H9 (cell line): Measurements from ENCODE around the gene LIN9. TPM values are rescaled to one million over a fixed set of nuclear protein-coding genes. Genes with fewer than 3 reads are reported as not detected.

Source experiments
- DNase-seq: peaks from one replicate; pipeline ENCODE4 v3.0.0-alpha.2; 2017
- H2AFZ ChIP-seq: one replicate; pipeline ENCODE4 v1.6.1; 2013; ENCODE audit warnings: mild to moderate bottlenecking, low read length, control low read depth, moderate library complexity
- H2AK5ac ChIP-seq: 2 replicates; pipeline ENCODE4 v1.6.1; 2013; ENCODE audit warnings: low read length, control low read depth, mixed read lengths; ENCODE audit not compliant: insufficient read length
- H2BK120ac ChIP-seq: one replicate; pipeline ENCODE4 v1.6.1; 2013; ENCODE audit warnings: low read depth, mild to moderate bottlenecking, low read length, control low read depth, inconsistent platforms; ENCODE audit not compliant: poor library complexity, severe bottlenecking
- H2BK12ac ChIP-seq: 2 replicates; pipeline ENCODE4 v1.6.1; 2013; ENCODE audit warnings: low read length, control low read depth, mixed read lengths, low read depth; ENCODE audit not compliant: insufficient read length
- H2BK15ac ChIP-seq: 2 replicates; pipeline ENCODE4 v1.6.1; 2013; ENCODE audit warnings: low read depth, low read length, control low read depth
- H2BK20ac ChIP-seq: one replicate; pipeline ENCODE4 v1.6.1; 2013; ENCODE audit warnings: low read depth, mild to moderate bottlenecking, low read length, control low read depth, inconsistent platforms; ENCODE audit not compliant: poor library complexity, severe bottlenecking
- H2BK5ac ChIP-seq: 2 replicates; pipeline ENCODE4 v1.6.1; 2013; ENCODE audit warnings: low read length, control low read depth, mixed read lengths; ENCODE audit not compliant: insufficient read length
- H3K14ac ChIP-seq: 2 replicates; pipeline ENCODE4 v1.6.1; 2013; ENCODE audit warnings: low read length, control low read depth; ENCODE audit not compliant: insufficient read depth
- H3K18ac ChIP-seq: 2 replicates; pipeline ENCODE4 v1.6.1; 2013; ENCODE audit warnings: low read depth, mild to moderate bottlenecking, mixed read lengths, low read length, control low read depth; ENCODE audit not compliant: insufficient read length
- H3K23ac ChIP-seq: 2 replicates; pipeline ENCODE4 v1.6.1; 2013; ENCODE audit warnings: low read length, control low read depth, mixed read lengths, low read depth; ENCODE audit not compliant: insufficient read length
- H3K23me2 ChIP-seq: 2 replicates; pipeline ENCODE4 v1.6.1; 2013; ENCODE audit warnings: low read depth, mild to moderate bottlenecking, mixed read lengths, low read length, control low read depth; ENCODE audit not compliant: insufficient read length, poor library complexity, severe bottlenecking
- H3K27ac ChIP-seq: 2 replicates; pipeline ENCODE4 v1.5.1; 2013; ENCODE audit warnings: low read length, control low read depth, mixed read lengths, low read depth; ENCODE audit not compliant: insufficient read length
- H3K27me3 ChIP-seq: 2 replicates; pipeline ENCODE4 v1.6.1; 2013; ENCODE audit warnings: low read length, control low read depth, inconsistent platforms; ENCODE audit not compliant: insufficient read depth
- H3K4ac ChIP-seq: 2 replicates; pipeline ENCODE4 v1.6.1; 2013; ENCODE audit warnings: low read depth, mild to moderate bottlenecking, control low read depth, inconsistent platforms, low read length, moderate library complexity
- H3K4me1 ChIP-seq: 2 replicates; pipeline ENCODE4 v1.6.1; 2013; ENCODE audit warnings: low read length, control low read depth, inconsistent platforms; ENCODE audit not compliant: insufficient read depth
- H3K4me2 ChIP-seq: 2 replicates; pipeline ENCODE4 v1.6.1; 2013; ENCODE audit warnings: low read length, control low read depth, mixed read lengths; ENCODE audit not compliant: insufficient read length, insufficient read depth
- H3K56ac ChIP-seq: 2 replicates; pipeline ENCODE4 v1.6.1; 2013; ENCODE audit warnings: low read depth, mild to moderate bottlenecking, mixed read lengths, low read length, control low read depth; ENCODE audit not compliant: insufficient read length
- H3K79me1 ChIP-seq: 2 replicates; pipeline ENCODE4 v1.6.1; 2013; ENCODE audit warnings: low read depth, mild to moderate bottlenecking, moderate library complexity, low read length, control low read depth, inconsistent platforms; ENCODE audit not compliant: insufficient read depth, poor library complexity, severe bottlenecking
- H3K79me2 ChIP-seq: 2 replicates; pipeline ENCODE4 v1.6.1; 2013; ENCODE audit warnings: low read length, control low read depth, inconsistent platforms; ENCODE audit not compliant: insufficient read depth
- H3K9ac ChIP-seq: 2 replicates; pipeline ENCODE4 v1.6.1; 2013; ENCODE audit warnings: low read length, control low read depth, mixed read lengths; ENCODE audit not compliant: insufficient read length; ENCODE audit errors: extremely low read depth
- H3K9me3 ChIP-seq: one replicate; pipeline ENCODE4 v1.6.1; 2013; ENCODE audit warnings: low read depth, low read length, inconsistent platforms; ENCODE audit not compliant: control insufficient read depth
- H3T11ph ChIP-seq: one replicate; pipeline ENCODE4 v1.6.1; 2013; ENCODE audit warnings: mild to moderate bottlenecking, low read length, control low read depth, inconsistent platforms
- H4K20me1 ChIP-seq: one replicate; pipeline ENCODE4 v1.6.1; 2013; ENCODE audit not compliant: control insufficient read depth, insufficient read length, insufficient read depth
- H4K5ac ChIP-seq: 2 replicates; pipeline ENCODE4 v1.6.1; 2013; ENCODE audit warnings: low read depth, mild to moderate bottlenecking, mixed read lengths, low read length, control low read depth; ENCODE audit not compliant: insufficient read length
- H4K8ac ChIP-seq: replicated peaks from 2 replicates; pipeline ENCODE4 v1.6.1; 2013; ENCODE audit warnings: low read length, control low read depth, mixed read lengths, low read depth; ENCODE audit not compliant: insufficient read length
- H4K91ac ChIP-seq: 2 replicates; pipeline ENCODE4 v1.6.1; 2013; ENCODE audit warnings: low read depth, mild to moderate bottlenecking, moderate library complexity, mixed read lengths, low read length, control low read depth; ENCODE audit not compliant: insufficient read length
- H3K27ac Mint-ChIP-seq, 3 experiments: 2 replicates in 2 of 3; 3 replicates in 1 of 3; pipeline ENCODE4 v1.8.0; 2020 to 2021; ENCODE audit warnings: mixed read lengths in 3 of 3, mild to moderate bottlenecking in 1 of 3, moderate library complexity in 1 of 3
- H3K27me3 Mint-ChIP-seq: 2 replicates; pipeline ENCODE4 v1.8.0; 2021; ENCODE audit warnings: low read depth, mild to moderate bottlenecking, moderate library complexity, mixed read lengths
- H3K36me3 Mint-ChIP-seq, 3 experiments: 2 replicates in 2 of 3; 3 replicates in 1 of 3; pipeline ENCODE4 v1.8.0; 2020 to 2021; ENCODE audit warnings: low read depth in 3 of 3, mixed read lengths in 3 of 3; ENCODE audit not compliant: insufficient read depth in 1 of 3
- H3K4me1 Mint-ChIP-seq, 2 experiments: 2 replicates each; pipeline ENCODE4 v1.8.0; 2020; ENCODE audit warnings: mixed read lengths in 2 of 2
- H3K4me3 Mint-ChIP-seq, 2 experiments: 2 replicates in 1 of 2; 3 replicates in 1 of 2; pipeline ENCODE4 v1.8.0; 2020 to 2021; ENCODE audit warnings: mild to moderate bottlenecking in 2 of 2, mixed read lengths in 2 of 2, moderate library complexity in 1 of 2
- H3K9me3 Mint-ChIP-seq, 2 experiments: 2 replicates in 1 of 2; 3 replicates in 1 of 2; pipeline ENCODE4 v1.8.0; 2020; ENCODE audit warnings: mild to moderate bottlenecking in 2 of 2, mixed read lengths in 2 of 2, moderate library complexity in 1 of 2
- WGBS: extraction: QIAGEN DNeasy Blood & Tissue Kit; methylation state at CpG from one replicate; pipeline ENCODE4 v1.1.7; 2013; ENCODE audit warnings: missing lambda C conversion rate, low lambda C conversion rate, mixed read lengths; ENCODE audit not compliant: insufficient read length; ENCODE audit errors: extremely low coverage; 5-methylcytosine and 5-hydroxymethylcytosine counted together
- total RNA-seq: library from RNA; stranded (reverse); gene quantifications from 2 replicates; pipeline ENCODE4 v1.2.1, GENCODE V29; 2021
- TF ChIP-seq, protein P1 (sequence below): fragments of 200-600 bp; sonication (generic); conservative IDR thresholded peaks from 3 replicates; pipeline ENCODE4 v1.8.0; 2021; ENCODE audit warnings: antibody characterized with exemption, mild to moderate bottlenecking

The LIN9 gene
- total RNA-seq, 1 experiment from 2014 or later, result 9.5 TPM

DNA sequence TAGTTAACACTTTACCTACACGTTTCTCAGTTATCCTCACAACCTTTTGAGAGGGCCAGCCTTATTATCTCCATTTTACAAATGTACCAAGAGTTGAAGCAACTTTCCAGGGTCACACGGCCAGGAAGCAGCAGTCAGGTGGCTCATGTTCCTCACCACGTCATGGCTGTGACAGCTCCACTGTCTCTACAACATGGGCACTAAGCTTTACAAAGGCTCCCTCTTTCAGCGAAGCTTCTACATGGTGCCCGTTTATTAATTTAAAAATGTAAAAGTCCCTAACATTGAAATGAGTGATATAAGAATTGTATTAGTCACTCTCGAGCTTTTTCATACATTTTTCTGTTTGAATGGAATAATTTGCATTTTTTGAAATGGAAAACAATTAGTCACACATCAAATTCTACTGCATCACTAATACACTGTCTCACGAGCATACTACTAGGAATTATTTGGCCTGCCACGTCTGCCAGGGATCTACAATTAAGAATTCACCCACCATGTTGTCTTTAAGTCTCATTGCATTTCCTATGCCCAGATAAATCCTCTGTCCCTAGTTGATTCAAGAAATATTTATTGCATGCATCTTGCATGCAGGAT is 28.4 kb upstream of the LIN9 start:
- no peak overlapping the region for H3K27ac Mint-ChIP-seq
- Histone ChIP-seq H2BK5ac (no peak overlapping the region), H3K9ac (no peak overlapping the region), H3K4ac (no peak overlapping the region), H3K79me1 (no peaks in the 10 kb centered on the region), H4K8ac (no peak overlapping the region), H3K4me1 (0 out of 2 replicates have a peak, but pooled peaks cover 2% of the 10 kb centered on the region), H3K27ac (no peak overlapping the region), H3K23ac (no peak overlapping the region), H4K20me1 (no peaks in the 10 kb centered on the region), H3K4me2 (no peak overlapping the region), H3K27me3 (no peaks in the 10 kb centered on the region), H4K5ac (no peak overlapping the region), H2AK5ac (no peak overlapping the region), H3K9me3 (no peaks in the 10 kb centered on the region), H3K79me2 (no peaks in the 10 kb centered on the region), H3K18ac (no peak overlapping the region), H3K14ac (no peak overlapping the region), H4K91ac (no peak overlapping the region), H2BK20ac (no peak overlapping the region), H2BK120ac (no peak overlapping the region), H3K23me2 (no peaks in the 10 kb centered on the region), H2BK12ac (no peak overlapping the region), H3T11ph (no peak overlapping the region), H2BK15ac (no peak overlapping the region), H3K56ac (no peak overlapping the region), H2AFZ (no peak overlapping the region)
- H3K4me1 Mint-ChIP-seq, result peaks cover 4 to 5% of the 10 kb centered on the region in 2 experiments
- no peak overlapping the region for H3K4me3 Mint-ChIP-seq
- peaks cover 4 to 12% (median 5%) of the 10 kb centered on the region in 3 experiments; a peak in 2 of 7 replicates for H3K36me3 Mint-ChIP-seq
- WGBS, result no CpG with 5 or more reads among the region's 8 CpGs
- H3K27me3 Mint-ChIP-seq, result peaks cover 7% of the 10 kb centered on the region
- DNase-seq, result no peak
- TF ChIP-seq, protein P1, sequence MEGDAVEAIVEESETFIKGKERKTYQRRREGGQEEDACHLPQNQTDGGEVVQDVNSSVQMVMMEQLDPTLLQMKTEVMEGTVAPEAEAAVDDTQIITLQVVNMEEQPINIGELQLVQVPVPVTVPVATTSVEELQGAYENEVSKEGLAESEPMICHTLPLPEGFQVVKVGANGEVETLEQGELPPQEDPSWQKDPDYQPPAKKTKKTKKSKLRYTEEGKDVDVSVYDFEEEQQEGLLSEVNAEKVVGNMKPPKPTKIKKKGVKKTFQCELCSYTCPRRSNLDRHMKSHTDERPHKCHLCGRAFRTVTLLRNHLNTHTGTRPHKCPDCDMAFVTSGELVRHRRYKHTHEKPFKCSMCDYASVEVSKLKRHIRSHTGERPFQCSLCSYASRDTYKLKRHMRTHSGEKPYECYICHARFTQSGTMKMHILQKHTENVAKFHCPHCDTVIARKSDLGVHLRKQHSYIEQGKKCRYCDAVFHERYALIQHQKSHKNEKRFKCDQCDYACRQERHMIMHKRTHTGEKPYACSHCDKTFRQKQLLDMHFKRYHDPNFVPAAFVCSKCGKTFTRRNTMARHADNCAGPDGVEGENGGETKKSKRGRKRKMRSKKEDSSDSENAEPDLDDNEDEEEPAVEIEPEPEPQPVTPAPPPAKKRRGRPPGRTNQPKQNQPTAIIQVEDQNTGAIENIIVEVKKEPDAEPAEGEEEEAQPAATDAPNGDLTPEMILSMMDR, result no peak
- peaks cover 16 to 19% of the 10 kb centered on the region in 2 experiments for H3K9me3 Mint-ChIP-seq
